ENCODE data around the gene NUDT3.

GRCh38 chr6:34338811-34339210 is 53.7 kb downstream of the NUDT3 start:
- TF ChIP-seq, protein P1, sequence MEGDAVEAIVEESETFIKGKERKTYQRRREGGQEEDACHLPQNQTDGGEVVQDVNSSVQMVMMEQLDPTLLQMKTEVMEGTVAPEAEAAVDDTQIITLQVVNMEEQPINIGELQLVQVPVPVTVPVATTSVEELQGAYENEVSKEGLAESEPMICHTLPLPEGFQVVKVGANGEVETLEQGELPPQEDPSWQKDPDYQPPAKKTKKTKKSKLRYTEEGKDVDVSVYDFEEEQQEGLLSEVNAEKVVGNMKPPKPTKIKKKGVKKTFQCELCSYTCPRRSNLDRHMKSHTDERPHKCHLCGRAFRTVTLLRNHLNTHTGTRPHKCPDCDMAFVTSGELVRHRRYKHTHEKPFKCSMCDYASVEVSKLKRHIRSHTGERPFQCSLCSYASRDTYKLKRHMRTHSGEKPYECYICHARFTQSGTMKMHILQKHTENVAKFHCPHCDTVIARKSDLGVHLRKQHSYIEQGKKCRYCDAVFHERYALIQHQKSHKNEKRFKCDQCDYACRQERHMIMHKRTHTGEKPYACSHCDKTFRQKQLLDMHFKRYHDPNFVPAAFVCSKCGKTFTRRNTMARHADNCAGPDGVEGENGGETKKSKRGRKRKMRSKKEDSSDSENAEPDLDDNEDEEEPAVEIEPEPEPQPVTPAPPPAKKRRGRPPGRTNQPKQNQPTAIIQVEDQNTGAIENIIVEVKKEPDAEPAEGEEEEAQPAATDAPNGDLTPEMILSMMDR (IDR thresholded peaks at IDR 0.05) = no peak
- TF ChIP-seq POLR2AphosphoS5 (IDR thresholded peaks at IDR 0.05) = no peak
